ENCODE measurements around the gene CALHM2. TPM values are rescaled to one million over a fixed set of nuclear protein-coding genes. Genes with fewer than 3 reads are reported as not detected.
A peak's percentile ranks its signal among the peaks of the same experiment; 100 is the strongest.

Gene CALHM2
- total and polyA plus RNA-seq, 12 donors = 3.8 to 56.8 (median 34.9) TPM

GRCh38 chr10:103397191-103397825 is 54.9 kb downstream of the CALHM2 start:
- 44 to 68% (median 53%) methylated on average over 19 of the region's 19 CpGs for WGBS, 4 donors
- H3K4me1 ChIP-seq (replicated peaks in 1 of 2) = peaks cover 20 to 39% of the 10 kb centered on the region in 2 donors
- peaks cover 0 to 27% of the 10 kb centered on the region in 2 donors for H3K36me3 ChIP-seq (replicated peaks in 1 of 2)
- no peaks in the 10 kb centered on the region for H3K27me3 ChIP-seq
- no peak overlapping the region for H3K27ac ChIP-seq
- TF ChIP-seq, protein P1, sequence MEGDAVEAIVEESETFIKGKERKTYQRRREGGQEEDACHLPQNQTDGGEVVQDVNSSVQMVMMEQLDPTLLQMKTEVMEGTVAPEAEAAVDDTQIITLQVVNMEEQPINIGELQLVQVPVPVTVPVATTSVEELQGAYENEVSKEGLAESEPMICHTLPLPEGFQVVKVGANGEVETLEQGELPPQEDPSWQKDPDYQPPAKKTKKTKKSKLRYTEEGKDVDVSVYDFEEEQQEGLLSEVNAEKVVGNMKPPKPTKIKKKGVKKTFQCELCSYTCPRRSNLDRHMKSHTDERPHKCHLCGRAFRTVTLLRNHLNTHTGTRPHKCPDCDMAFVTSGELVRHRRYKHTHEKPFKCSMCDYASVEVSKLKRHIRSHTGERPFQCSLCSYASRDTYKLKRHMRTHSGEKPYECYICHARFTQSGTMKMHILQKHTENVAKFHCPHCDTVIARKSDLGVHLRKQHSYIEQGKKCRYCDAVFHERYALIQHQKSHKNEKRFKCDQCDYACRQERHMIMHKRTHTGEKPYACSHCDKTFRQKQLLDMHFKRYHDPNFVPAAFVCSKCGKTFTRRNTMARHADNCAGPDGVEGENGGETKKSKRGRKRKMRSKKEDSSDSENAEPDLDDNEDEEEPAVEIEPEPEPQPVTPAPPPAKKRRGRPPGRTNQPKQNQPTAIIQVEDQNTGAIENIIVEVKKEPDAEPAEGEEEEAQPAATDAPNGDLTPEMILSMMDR (IDR thresholded peaks at IDR 0.05) = no peak
- TF ChIP-seq POLR2A (IDR thresholded peaks at IDR 0.05) = no peak
- no peaks in the 10 kb centered on the region for H3K9me3 ChIP-seq (replicated peaks in 1 of 3)
- intact Hi-C loops (cut with DNase I) = no loop called here
- peak in 2 of 7 donors; percentile 13 to 25 for DNase-seq
- H3K4me3 ChIP-seq = peak overlapping the region in 3 of 4 donors; percentile 36 to 83 (median 79)

- peak overlapping the region in 4 of 5 donors; percentile 41 to 90 (median 87) for H3K27ac ChIP-seq
- 0 to 1% (median 0%) methylated on average over 8 of the region's 8 CpGs for WGBS, 4 donors
- peaks cover 0 to 31% of the 10 kb centered on the region in 2 donors for H3K36me3 ChIP-seq (replicated peaks in 1 of 2)
- DNase-seq = no peak
- no peaks in the 10 kb centered on the region for H3K27me3 ChIP-seq
- peak overlapping the region; percentile 36 to 83 (median 62) for H3K4me3 ChIP-seq
- no peak for TF ChIP-seq POLR2A (IDR thresholded peaks at IDR 0.05)
- TF ChIP-seq, protein P1 (IDR thresholded peaks at IDR 0.05) = no peak
- intact Hi-C loops (cut with DNase I) = no loop called here
- H3K4me1 ChIP-seq (replicated peaks in 1 of 2) = peaks cover 20 to 39% of the 10 kb centered on the region in 2 donors
- no peaks in the 10 kb centered on the region for H3K9me3 ChIP-seq (replicated peaks in 1 of 3)
Observed at GRCh38 chr10:103396789-103397087, 55.4 kb downstream of the CALHM2 start.

Other genes with a start within 250 kb of the CALHM2 start
- under 1 TPM in 1 of 9 donors, not detected in 8; 0.11 TPM for gene RPEL1, start 206.5 kb downstream of the CALHM2 start, total RNA-seq
- under 1 TPM in 1 of 3 donors, not detected in 2; 0.09 TPM for gene RPEL1, start 206.5 kb downstream of the CALHM2 start, polyA plus RNA-seq
- gene INA, start 175.2 kb downstream of the CALHM2 start, total RNA-seq = 10 to 100 TPM in 2 of 9 donors, 1 to 10 TPM in 2, under 1 TPM in 4, not detected in 1; 0.18 to 11.1 (median 3.9) TPM
- gene INA, start 175.2 kb downstream of the CALHM2 start, polyA plus RNA-seq = 10 to 100 TPM in 2 of 3 donors, 1 to 10 TPM in 1; 4.7 to 18.3 (median 14.8) TPM
- gene PCGF6, start 101.2 kb downstream of the CALHM2 start, total RNA-seq = 10 to 100 TPM in 2 of 9 donors, 1 to 10 TPM in 7; 3.1 to 12.3 (median 7.4) TPM
- gene PCGF6, start 101.2 kb downstream of the CALHM2 start, polyA plus RNA-seq = 1 to 10 TPM; 6.4 to 7.8 (median 7.1) TPM
- 1 to 10 TPM; 1.6 to 6.4 (median 4.0) TPM for gene TAF5, start 84.4 kb downstream of the CALHM2 start, total RNA-seq
- 1 to 10 TPM; 1.5 to 3.7 (median 2.5) TPM for gene TAF5, start 84.4 kb downstream of the CALHM2 start, polyA plus RNA-seq
- 100 to 1,000 TPM; 173 to 917 (median 329) TPM for gene ATP5MK, start 55.9 kb downstream of the CALHM2 start, total RNA-seq
- gene ATP5MK, start 55.9 kb downstream of the CALHM2 start, polyA plus RNA-seq = 1,000 to 10,000 TPM in 1 of 3 donors, 100 to 1,000 TPM in 2; 754 to 1,315 (median 756) TPM
- 10 to 100 TPM; 13.6 to 30.9 (median 21.1) TPM for gene PDCD11, start 55.7 kb downstream of the CALHM2 start, total RNA-seq
- gene PDCD11, start 55.7 kb downstream of the CALHM2 start, polyA plus RNA-seq = 10 to 100 TPM; 20.4 to 39.7 (median 21.4) TPM
- gene CALHM1, start 6.5 kb upstream of the CALHM2 start, total RNA-seq = not detected
- not detected for gene CALHM1, start 6.5 kb upstream of the CALHM2 start, polyA plus RNA-seq
- not detected for gene CALHM3, start 26.9 kb upstream of the CALHM2 start, total RNA-seq
- under 1 TPM in 1 of 3 donors, not detected in 2; 0.03 TPM for gene CALHM3, start 26.9 kb upstream of the CALHM2 start, polyA plus RNA-seq
- 1 to 10 TPM in 4 of 9 donors, under 1 TPM in 2, not detected in 3; 0.18 to 7.7 (median 2.3) TPM for gene NEURL1, start 41.3 kb upstream of the CALHM2 start, total RNA-seq
- gene NEURL1, start 41.3 kb upstream of the CALHM2 start, polyA plus RNA-seq = 10 to 100 TPM in 1 of 3 donors, 1 to 10 TPM in 2; 1.0 to 12.5 (median 2.3) TPM